ENCODE measurements around the gene CTDSPL. TPM values are rescaled to one million over a fixed set of nuclear protein-coding genes. Genes with fewer than 3 reads are reported as not detected.
A peak's percentile ranks its signal among the peaks of the same experiment; 100 is the strongest.

The CTDSPL gene
- total and polyA plus RNA-seq, 2 of the 13 experiments (the other 11 are each of a cell fraction or from before 2014, with no cell fraction given) = 26.1 to 142 TPM

DNA sequence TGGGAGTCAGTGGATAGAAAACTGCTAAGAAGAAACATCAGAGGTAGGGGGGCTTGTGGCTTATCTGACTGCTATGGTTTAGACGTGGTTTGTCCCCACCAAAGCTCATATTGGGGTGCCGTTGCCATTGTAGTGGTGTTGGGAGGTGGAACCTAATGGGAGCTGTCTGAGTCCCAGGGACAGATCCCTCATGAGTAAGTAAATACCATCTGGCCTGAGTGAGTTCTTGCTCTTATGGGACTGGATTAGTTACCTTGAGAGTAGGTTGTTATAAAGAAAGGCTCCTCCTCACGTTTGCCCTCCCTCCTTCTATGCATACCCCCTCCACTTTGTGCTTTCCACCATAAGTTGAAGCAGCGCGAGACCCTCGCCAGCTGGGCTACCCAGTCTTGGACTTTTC lies 75.5 kb downstream of the CTDSPL start (continued):
- TF ChIP-seq, protein P1, sequence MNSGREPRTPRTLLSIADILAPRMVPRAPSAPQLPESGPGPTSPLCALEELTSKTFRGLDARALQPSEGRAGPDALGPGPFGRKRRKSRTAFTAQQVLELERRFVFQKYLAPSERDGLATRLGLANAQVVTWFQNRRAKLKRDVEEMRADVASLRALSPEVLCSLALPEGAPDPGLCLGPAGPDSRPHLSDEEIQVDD (CRISPR knock-in tag; IDR thresholded peaks at IDR 0.05; ENCODE audit: borderline replicate concordance) = no peak
- TF ChIP-seq HHEX (CRISPR knock-in tag; IDR thresholded peaks at IDR 0.05) (no peak), RORA (CRISPR knock-in tag; IDR thresholded peaks at IDR 0.05) (no peak), ZNF598 (CRISPR knock-in tag; IDR thresholded peaks at IDR 0.05; ENCODE audit: borderline replicate concordance) (no peak), TP53 (CRISPR knock-in tag; conservative IDR thresholded peaks at IDR 0.05) (no peak), ZNF83 (CRISPR knock-in tag; IDR thresholded peaks at IDR 0.05; ENCODE audit: borderline replicate concordance) (no peak), FOXA3 (CRISPR knock-in tag; IDR thresholded peaks at IDR 0.05) (0 out of 2 replicates have a peak, but pooled peaks have one; percentile 22), FOXA1 (IDR thresholded peaks at IDR 0.05) (no peak), FOXA1 (CRISPR knock-in tag; IDR thresholded peaks at IDR 0.05) (0 out of 2 replicates have a peak, but pooled peaks have one; percentile 11), ZNF543 (CRISPR knock-in tag; IDR thresholded peaks at IDR 0.05) (0 out of 2 replicates have a peak, but pooled peaks have one; percentile 25)
- TF ChIP-seq, protein P2, sequence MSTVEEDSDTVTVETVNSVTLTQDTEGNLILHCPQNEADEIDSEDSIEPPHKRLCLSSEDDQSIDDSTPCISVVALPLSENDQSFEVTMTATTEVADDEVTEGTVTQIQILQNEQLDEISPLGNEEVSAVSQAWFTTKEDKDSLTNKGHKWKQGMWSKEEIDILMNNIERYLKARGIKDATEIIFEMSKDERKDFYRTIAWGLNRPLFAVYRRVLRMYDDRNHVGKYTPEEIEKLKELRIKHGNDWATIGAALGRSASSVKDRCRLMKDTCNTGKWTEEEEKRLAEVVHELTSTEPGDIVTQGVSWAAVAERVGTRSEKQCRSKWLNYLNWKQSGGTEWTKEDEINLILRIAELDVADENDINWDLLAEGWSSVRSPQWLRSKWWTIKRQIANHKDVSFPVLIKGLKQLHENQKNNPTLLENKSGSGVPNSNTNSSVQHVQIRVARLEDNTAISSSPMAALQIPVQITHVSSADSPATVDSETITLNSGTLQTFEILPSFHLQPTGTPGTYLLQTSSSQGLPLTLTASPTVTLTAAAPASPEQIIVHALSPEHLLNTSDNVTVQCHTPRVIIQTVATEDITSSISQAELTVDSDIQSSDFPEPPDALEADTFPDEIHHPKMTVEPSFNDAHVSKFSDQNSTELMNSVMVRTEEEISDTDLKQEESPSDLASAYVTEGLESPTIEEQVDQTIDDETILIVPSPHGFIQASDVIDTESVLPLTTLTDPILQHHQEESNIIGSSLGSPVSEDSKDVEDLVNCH (CRISPR knock-in tag; IDR thresholded peaks at IDR 0.05) = no peak
- TF ChIP-seq, protein P3, sequence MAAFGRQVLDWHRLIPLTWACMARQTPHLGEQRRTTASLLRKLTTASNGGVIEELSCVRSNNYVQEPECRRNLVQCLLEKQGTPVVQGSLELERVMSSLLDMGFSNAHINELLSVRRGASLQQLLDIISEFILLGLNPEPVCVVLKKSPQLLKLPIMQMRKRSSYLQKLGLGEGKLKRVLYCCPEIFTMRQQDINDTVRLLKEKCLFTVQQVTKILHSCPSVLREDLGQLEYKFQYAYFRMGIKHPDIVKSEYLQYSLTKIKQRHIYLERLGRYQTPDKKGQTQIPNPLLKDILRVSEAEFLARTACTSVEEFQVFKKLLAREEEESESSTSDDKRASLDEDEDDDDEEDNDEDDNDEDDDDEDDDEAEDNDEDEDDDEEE (CRISPR knock-in tag; IDR thresholded peaks at IDR 0.05) = no peak
- TF ChIP-seq, protein P4, sequence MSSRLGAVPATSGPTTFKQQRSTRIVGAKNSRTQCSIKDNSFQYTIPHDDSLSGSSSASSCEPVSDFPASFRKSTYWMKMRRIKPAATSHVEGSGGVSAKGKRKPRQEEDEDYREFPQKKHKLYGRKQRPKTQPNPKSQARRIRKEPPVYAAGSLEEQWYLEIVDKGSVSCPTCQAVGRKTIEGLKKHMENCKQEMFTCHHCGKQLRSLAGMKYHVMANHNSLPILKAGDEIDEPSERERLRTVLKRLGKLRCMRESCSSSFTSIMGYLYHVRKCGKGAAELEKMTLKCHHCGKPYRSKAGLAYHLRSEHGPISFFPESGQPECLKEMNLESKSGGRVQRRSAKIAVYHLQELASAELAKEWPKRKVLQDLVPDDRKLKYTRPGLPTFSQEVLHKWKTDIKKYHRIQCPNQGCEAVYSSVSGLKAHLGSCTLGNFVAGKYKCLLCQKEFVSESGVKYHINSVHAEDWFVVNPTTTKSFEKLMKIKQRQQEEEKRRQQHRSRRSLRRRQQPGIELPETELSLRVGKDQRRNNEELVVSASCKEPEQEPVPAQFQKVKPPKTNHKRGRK (CRISPR knock-in tag; IDR thresholded peaks at IDR 0.05) = no peak

Data from HepG2 (cell line).